ENCODE results near the gene CTNNA2. TPM values are rescaled to one million over a fixed set of nuclear protein-coding genes. Genes with fewer than 3 reads are reported as not detected.

The CTNNA2 gene
- total and polyA plus RNA-seq, 9 of the 15 experiments (the other 6 are each of a cell fraction or from before 2014, with no cell fraction given) = 0.03 to 0.40 (median 0.15) TPM

DNA sequence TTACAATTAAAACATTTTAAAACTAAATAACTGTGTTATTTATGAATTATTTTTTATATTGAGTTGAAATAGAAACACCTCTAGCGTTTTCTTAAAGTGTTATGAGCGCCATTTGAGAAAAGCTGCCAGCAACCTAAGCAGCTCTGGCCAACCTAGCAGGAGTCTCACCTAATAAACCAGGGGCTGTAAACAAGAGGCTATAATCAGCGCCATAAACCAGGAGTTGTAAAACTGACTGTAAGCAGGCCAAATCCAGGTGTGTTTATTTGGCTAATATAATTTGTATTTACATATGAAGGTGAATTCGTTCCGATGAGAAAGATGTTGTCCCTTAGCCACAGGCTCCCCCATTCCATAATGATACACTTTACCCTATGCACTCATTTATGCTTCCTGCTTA is 757.0 kb downstream of the CTNNA2 start (continued):
- TF ChIP-seq, protein P1, sequence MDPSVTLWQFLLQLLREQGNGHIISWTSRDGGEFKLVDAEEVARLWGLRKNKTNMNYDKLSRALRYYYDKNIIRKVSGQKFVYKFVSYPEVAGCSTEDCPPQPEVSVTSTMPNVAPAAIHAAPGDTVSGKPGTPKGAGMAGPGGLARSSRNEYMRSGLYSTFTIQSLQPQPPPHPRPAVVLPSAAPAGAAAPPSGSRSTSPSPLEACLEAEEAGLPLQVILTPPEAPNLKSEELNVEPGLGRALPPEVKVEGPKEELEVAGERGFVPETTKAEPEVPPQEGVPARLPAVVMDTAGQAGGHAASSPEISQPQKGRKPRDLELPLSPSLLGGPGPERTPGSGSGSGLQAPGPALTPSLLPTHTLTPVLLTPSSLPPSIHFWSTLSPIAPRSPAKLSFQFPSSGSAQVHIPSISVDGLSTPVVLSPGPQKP (CRISPR knock-in tag; IDR thresholded peaks at IDR 0.05) = no peak
- TF ChIP-seq, protein P2, sequence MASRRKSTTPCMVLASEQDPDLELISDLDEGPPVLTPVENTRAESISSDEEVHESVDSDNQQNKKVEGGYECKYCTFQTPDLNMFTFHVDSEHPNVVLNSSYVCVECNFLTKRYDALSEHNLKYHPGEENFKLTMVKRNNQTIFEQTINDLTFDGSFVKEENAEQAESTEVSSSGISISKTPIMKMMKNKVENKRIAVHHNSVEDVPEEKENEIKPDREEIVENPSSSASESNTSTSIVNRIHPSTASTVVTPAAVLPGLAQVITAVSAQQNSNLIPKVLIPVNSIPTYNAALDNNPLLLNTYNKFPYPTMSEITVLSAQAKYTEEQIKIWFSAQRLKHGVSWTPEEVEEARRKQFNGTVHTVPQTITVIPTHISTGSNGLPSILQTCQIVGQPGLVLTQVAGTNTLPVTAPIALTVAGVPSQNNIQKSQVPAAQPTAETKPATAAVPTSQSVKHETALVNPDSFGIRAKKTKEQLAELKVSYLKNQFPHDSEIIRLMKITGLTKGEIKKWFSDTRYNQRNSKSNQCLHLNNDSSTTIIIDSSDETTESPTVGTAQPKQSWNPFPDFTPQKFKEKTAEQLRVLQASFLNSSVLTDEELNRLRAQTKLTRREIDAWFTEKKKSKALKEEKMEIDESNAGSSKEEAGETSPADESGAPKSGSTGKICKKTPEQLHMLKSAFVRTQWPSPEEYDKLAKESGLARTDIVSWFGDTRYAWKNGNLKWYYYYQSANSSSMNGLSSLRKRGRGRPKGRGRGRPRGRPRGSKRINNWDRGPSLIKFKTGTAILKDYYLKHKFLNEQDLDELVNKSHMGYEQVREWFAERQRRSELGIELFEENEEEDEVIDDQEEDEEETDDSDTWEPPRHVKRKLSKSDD (conservative IDR thresholded peaks at IDR 0.05; ENCODE audit: low read length) = no peak
- no peak for TF ChIP-seq HDAC8 (tag; IDR thresholded peaks at IDR 0.05)
- no peak for TF ChIP-seq MYBL2 (IDR thresholded peaks at IDR 0.05; ENCODE audit: low read depth)
- no peak for TF ChIP-seq MYBL2 (CRISPR knock-in tag; IDR thresholded peaks at IDR 0.05; ENCODE audit: borderline replicate concordance)
- TF ChIP-seq ARID2 (IDR thresholded peaks at IDR 0.05) = no peak
- TF ChIP-seq HDAC6 (IDR thresholded peaks at IDR 0.05; ENCODE audit: low read depth, low read length) = no peak
- no peak for TF ChIP-seq TBL1XR1 (IDR thresholded peaks at IDR 0.05; ENCODE audit: low read length in 2 of 2)
- no peak for TF ChIP-seq STAT5B (CRISPR knock-in tag; IDR thresholded peaks at IDR 0.05)
- no peak for TF ChIP-seq CLOCK (CRISPR knock-in tag; IDR thresholded peaks at IDR 0.05; ENCODE audit: borderline replicate concordance)

Data from K562 (cell line).